Body of pancreas (tissue), 4 donors: ENCODE measurements around the gene ASB7. TPM values are rescaled to one million over a fixed set of nuclear protein-coding genes. Genes with fewer than 3 reads are reported as not detected.

Source experiments
- ATAC-seq: fragments of 150-250 bp; one replicate; pipeline ENCODE4 v1.9.1; 2016
- DNase-seq, 4 donors: peaks; one replicate each; pipeline ENCODE4 v3.0.0-alpha.2; 2019
- H3K27ac ChIP-seq, 4 donors: fragments of 200-600 bp; sonication (generic); 1 replicate in 3 of 4; 2 replicates in 1 of 4; pipeline versions ENCODE4 v1.5.1 to v1.6.1; 2016 to 2019; ENCODE audit warnings: mild to moderate bottlenecking in 1 of 4, mixed read lengths in 1 of 4, moderate library complexity in 1 of 4
- H3K27me3 ChIP-seq, 2 donors: fragments of 200-600 bp; sonication (generic); one replicate each; pipeline ENCODE4 v1.6.0; 2016; ENCODE audit warnings: mild to moderate bottlenecking in 1 of 2
- H3K36me3 ChIP-seq, 2 donors: fragments of 200-600 bp; sonication (generic); replicated peaks in 1 of 2; 2 replicates each; pipeline ENCODE4 v1.5.1; 2016; ENCODE audit warnings: low read depth in 2 of 2; ENCODE audit not compliant: insufficient read depth in 1 of 2
- H3K4me1 ChIP-seq: fragments of 200-600 bp; sonication (generic); one replicate; pipeline ENCODE4 v1.6.0; 2016
- H3K4me3 ChIP-seq, 2 donors: fragments of 200-600 bp; sonication (generic); 1 replicate in 1 of 2; 2 replicates in 1 of 2; pipeline ENCODE4 v1.5.1; 2016 to 2019
- H3K9me3 ChIP-seq, 3 donors: fragments of 200-600 bp; sonication (generic); 1 replicate in 2 of 3; 2 replicates in 1 of 3; pipeline ENCODE4 v1.5.1; 2016
- CTCF ChIP-seq, 7 experiments: fragments of 450-650 bp in 4 of 7; fragments of 200-600 bp in 3 of 7; sonication (generic) in 3 of 7; IDR thresholded peaks; one replicate each; pipeline ENCODE4 v1.5.1; 2016 to 2019; ENCODE audit warnings: antibody characterized with exemption in 7 of 7
- POLR2A ChIP-seq, 3 donors: fragments of 450-650 bp; IDR thresholded peaks; one replicate each; pipeline ENCODE4 v1.6.1; 2016; ENCODE audit warnings: antibody characterized with exemption in 3 of 3, mild to moderate bottlenecking in 2 of 3
- WGBS, 2 donors: methylation state at CpG; one replicate each; pipeline ENCODE4 v1.1.5; 2017; 5-methylcytosine and 5-hydroxymethylcytosine counted together
- intact Hi-C: fragments of 100-400 bp; cut with DNase I; formaldehyde crosslinking; loops from one replicate; pipeline ENCODE4 v1.15.1; 2023
- total RNA-seq, 2 donors: library from RNA; depleted of rRNA; stranded (reverse); fragments of >200 nt; gene quantifications; one replicate each; pipeline ENCODE4 v1.1.0, GENCODE V29; 2016

ASB7 gene
- total RNA-seq, 2 donors from 2014 or later: 7.6 to 8.6 TPM

- no peaks in the 10 kb centered on the region for H3K36me3 ChIP-seq
- no peak for ATAC-seq
- no peak for TF ChIP-seq CTCF (IDR thresholded peaks at IDR 0.05)
- TF ChIP-seq POLR2A (IDR thresholded peaks at IDR 0.05): no peak
- 92 to 93% methylated on average over 1 of the region's 1 CpG for WGBS, 2 donors
- H3K27ac ChIP-seq: no peak overlapping the region
- no peaks in the 10 kb centered on the region for H3K4me1 ChIP-seq
- H3K4me3 ChIP-seq: no peak overlapping the region
- DNase-seq: no peak
- no peaks in the 10 kb centered on the region for H3K27me3 ChIP-seq
- intact Hi-C loops: no loop called here
- H3K9me3 ChIP-seq: no peaks in the 10 kb centered on the region
These were observed 51.2 kb downstream of the ASB7 start for GRCh38 chr15:100653608-100654007.

GRCh38 chr15:100658895-100659294 lies 56.5 kb downstream of the ASB7 start:
- Histone ChIP-seq H3K27me3 (no peaks in the 10 kb centered on the region), H3K4me3 (no peak overlapping the region), H3K27ac (no peak overlapping the region), H3K36me3 (no peaks in the 10 kb centered on the region), H3K4me1 (no peaks in the 10 kb centered on the region), H3K9me3 (no peaks in the 10 kb centered on the region)
- WGBS, 2 donors: 62 to 75% methylated on average over 9 to 13 of the region's 14 CpGs
- no peak for ATAC-seq
- intact Hi-C loops: no loop called here
- no peak for DNase-seq
- TF ChIP-seq CTCF (IDR thresholded peaks at IDR 0.05) (no peak), POLR2A (IDR thresholded peaks at IDR 0.05) (no peak)

GRCh38 chr15:100661156-100661555 lies 58.8 kb downstream of the ASB7 start:
- Histone ChIP-seq H3K4me1 (no peaks in the 10 kb centered on the region), H3K27ac (no peak overlapping the region), H3K36me3 (no peaks in the 10 kb centered on the region), H3K27me3 (no peaks in the 10 kb centered on the region), H3K4me3 (no peak overlapping the region), H3K9me3 (no peaks in the 10 kb centered on the region)
- TF ChIP-seq CTCF (IDR thresholded peaks at IDR 0.05): no peak
- no peak for TF ChIP-seq POLR2A (IDR thresholded peaks at IDR 0.05)
- 72 to 78% methylated on average over 10 of the region's 10 CpGs for WGBS, 2 donors
- intact Hi-C loops: no loop called here
- ATAC-seq (no peak), DNase-seq (no peak)

- no peak overlapping the region for H3K4me3 ChIP-seq
- no peaks in the 10 kb centered on the region for H3K9me3 ChIP-seq
- no peak for DNase-seq
- TF ChIP-seq POLR2A (IDR thresholded peaks at IDR 0.05): no peak
- peak in 2 of 7 experiments; percentile 6 to 9 for TF ChIP-seq CTCF (IDR thresholded peaks at IDR 0.05)
- 50 to 53% methylated on average over 13 of the region's 13 CpGs for WGBS, 2 donors
- no peak overlapping the region for H3K27ac ChIP-seq
- H3K4me1 ChIP-seq: no peaks in the 10 kb centered on the region
- ATAC-seq: no peak
- H3K27me3 ChIP-seq: no peaks in the 10 kb centered on the region
- intact Hi-C loops: no loop called here
- no peaks in the 10 kb centered on the region for H3K36me3 ChIP-seq
These were observed 60.9 kb downstream of the ASB7 start for GRCh38 chr15:100663086-100663914.

GRCh38 chr15:100663915-100664281 lies 61.5 kb downstream of the ASB7 start:
- WGBS, 2 donors: 63 to 65% methylated on average over 11 of the region's 11 CpGs

More at GRCh38 chr15:100663915-100664281, 61.5 kb downstream of the ASB7 start:
- no peaks in the 10 kb centered on the region for H3K36me3 ChIP-seq
- H3K4me1 ChIP-seq: no peaks in the 10 kb centered on the region
- TF ChIP-seq POLR2A (IDR thresholded peaks at IDR 0.05) (no peak), CTCF (IDR thresholded peaks at IDR 0.05) (no peak)
- H3K4me3 ChIP-seq: no peak overlapping the region
- no peaks in the 10 kb centered on the region for H3K9me3 ChIP-seq
- no peak for DNase-seq
- H3K27me3 ChIP-seq: no peaks in the 10 kb centered on the region
- intact Hi-C loops: no loop called here
- H3K27ac ChIP-seq: no peak overlapping the region
- no peak for ATAC-seq
